ENCODE measurements around the gene PCBD2.
A peak's percentile ranks its signal among the peaks of the same experiment; 100 is the strongest.
"Not testable (repeated sequence)": the region's sequence is repeated elsewhere in the genome, so short reads cannot be mapped to it uniquely, and the experiment has no call there.

Gene PCBD2

GRCh38 chr5:134904610-134905245 lies at the start of gene PCBD2:
Gene PCBD2 (plus strand): TSS chr5:134905131. CDS start chr5:134905140, 9 bp downstream.
- DNase-seq (ENCODE audit: low spot score): peak; percentile 45

- not testable (repeated sequence) for DNase-seq (ENCODE audit: low spot score)
Observed at GRCh38 chr5:134856465-134856864, 48.5 kb upstream of the PCBD2 start.

- DNase-seq (ENCODE audit: low spot score): no peak
Observed at GRCh38 chr5:134857401-134857800, 47.5 kb upstream of the PCBD2 start.

GRCh38 chr5:134864707-134865106 lies 40.2 kb upstream of the PCBD2 start:
- no peak for DNase-seq (ENCODE audit: low spot score)

GRCh38 chr5:134873494-134873893 lies 31.4 kb upstream of the PCBD2 start:
- no peak for DNase-seq (ENCODE audit: low spot score)

- peak; percentile 51 for DNase-seq (ENCODE audit: low spot score)
Observed at GRCh38 chr5:134873987-134874830, 30.7 kb upstream of the PCBD2 start, which contains the start of gene TXNDC15. Gene TXNDC15 (plus strand): TSS chr5:134874371. CDS start chr5:134874428, 57 bp downstream.

GRCh38 chr5:134874831-134875655 lies 29.9 kb upstream of the PCBD2 start:
- peak; percentile 95 for DNase-seq (ENCODE audit: low spot score)

GRCh38 chr5:134877159-134877558 lies 27.8 kb upstream of the PCBD2 start:
- DNase-seq (ENCODE audit: low spot score): no peak

GRCh38 chr5:134878403-134878802 lies 26.5 kb upstream of the PCBD2 start:
- DNase-seq (ENCODE audit: low spot score): no peak

- no peak for DNase-seq (ENCODE audit: low spot score)
Observed at GRCh38 chr5:134879456-134879855, 25.5 kb upstream of the PCBD2 start.

GRCh38 chr5:134880937-134881336 lies 24.0 kb upstream of the PCBD2 start:
- not testable (repeated sequence) for DNase-seq (ENCODE audit: low spot score)

GRCh38 chr5:134881711-134882110 lies 23.2 kb upstream of the PCBD2 start:
- not testable (repeated sequence) for DNase-seq (ENCODE audit: low spot score)

GRCh38 chr5:134887593-134888159 lies 17.3 kb upstream of the PCBD2 start:
- no peak for DNase-seq (ENCODE audit: low spot score)

GRCh38 chr5:134889335-134889734 lies 15.6 kb upstream of the PCBD2 start:
- DNase-seq (ENCODE audit: low spot score): no peak

GRCh38 chr5:134891473-134891872 lies 13.5 kb upstream of the PCBD2 start:
- DNase-seq (ENCODE audit: low spot score): no peak

GRCh38 chr5:134892282-134892681 lies 12.6 kb upstream of the PCBD2 start:
- no peak for DNase-seq (ENCODE audit: low spot score)

- DNase-seq (ENCODE audit: low spot score): no peak
Observed at GRCh38 chr5:134892926-134893325, 12.0 kb upstream of the PCBD2 start.

GRCh38 chr5:134893748-134894505 lies 11.0 kb upstream of the PCBD2 start:
- no peak for DNase-seq (ENCODE audit: low spot score)

GRCh38 chr5:134902071-134902801 lies 2.7 kb upstream of the PCBD2 start:
- no peak for DNase-seq (ENCODE audit: low spot score)

- peak; percentile 15 for DNase-seq (ENCODE audit: low spot score)
Observed at GRCh38 chr5:134905246-134905996, 490 bp downstream of the PCBD2 start.

All from COLO829 (cell line).